Activated T-cell treated with anti-CD3 and anti-CD28 coated beads, Interleukin-2, amount 50 U/mL, for 24 hours (primary cell): ENCODE data around the gene AGO4.
A peak's percentile ranks its signal among the peaks of the same experiment; 100 is the strongest.
"Not testable (repeated sequence)": the region's sequence is repeated elsewhere in the genome, so short reads cannot be mapped to it uniquely, and the experiment has no call there.

Experiments used
- DNase-seq: peaks from one replicate; pipeline ENCODE4 v3.0.0-alpha.2; 2020
- H3K27ac Mint-ChIP-seq: 2 replicates; pipeline ENCODE4 v1.8.0; 2020; ENCODE audit warnings: mild to moderate bottlenecking, mixed read lengths
- H3K27me3 Mint-ChIP-seq: 2 replicates; pipeline ENCODE4 v1.8.0; 2020; ENCODE audit warnings: mixed read lengths
- H3K36me3 Mint-ChIP-seq: 2 replicates; pipeline ENCODE4 v1.8.0; 2020; ENCODE audit warnings: low read depth, mixed read lengths
- H3K4me1 Mint-ChIP-seq: 2 replicates; pipeline ENCODE4 v1.8.0; 2020; ENCODE audit warnings: low read depth, mixed read lengths
- H3K4me3 Mint-ChIP-seq: 2 replicates; pipeline ENCODE4 v1.8.0; 2020; ENCODE audit warnings: mild to moderate bottlenecking, moderate library complexity, mixed read lengths
- H3K9me3 Mint-ChIP-seq: 2 replicates; pipeline ENCODE4 v1.8.0; 2020; ENCODE audit warnings: mixed read lengths

AGO4 gene

DNA sequence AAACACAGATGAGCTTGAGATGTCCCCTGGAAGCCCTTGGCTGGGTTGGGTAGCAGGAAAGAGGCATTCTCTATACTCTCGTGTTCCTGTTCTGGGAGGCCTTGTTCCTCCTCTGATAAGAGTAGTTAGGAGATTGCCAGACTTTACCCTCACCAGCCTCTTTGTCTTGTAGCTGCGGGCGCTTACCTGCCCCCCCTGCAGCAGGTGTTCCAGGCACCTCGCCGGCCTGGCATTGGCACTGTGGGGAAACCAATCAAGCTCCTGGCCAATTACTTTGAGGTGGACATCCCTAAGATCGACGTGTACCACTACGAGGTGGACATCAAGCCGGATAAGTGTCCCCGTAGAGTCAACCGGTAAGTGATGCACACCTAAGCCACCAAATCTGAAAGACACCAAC lies 80.4 kb downstream of the AGO4 start:
- no peaks in the 10 kb centered on the region for H3K9me3 Mint-ChIP-seq
- H3K4me3 Mint-ChIP-seq: no peak overlapping the region
- H3K27me3 Mint-ChIP-seq: no peaks in the 10 kb centered on the region
- H3K27ac Mint-ChIP-seq: no peak overlapping the region
- peaks cover 36% of the 10 kb centered on the region for H3K4me1 Mint-ChIP-seq
- DNase-seq: no peak
- peaks cover 48% of the 10 kb centered on the region for H3K36me3 Mint-ChIP-seq

DNA sequence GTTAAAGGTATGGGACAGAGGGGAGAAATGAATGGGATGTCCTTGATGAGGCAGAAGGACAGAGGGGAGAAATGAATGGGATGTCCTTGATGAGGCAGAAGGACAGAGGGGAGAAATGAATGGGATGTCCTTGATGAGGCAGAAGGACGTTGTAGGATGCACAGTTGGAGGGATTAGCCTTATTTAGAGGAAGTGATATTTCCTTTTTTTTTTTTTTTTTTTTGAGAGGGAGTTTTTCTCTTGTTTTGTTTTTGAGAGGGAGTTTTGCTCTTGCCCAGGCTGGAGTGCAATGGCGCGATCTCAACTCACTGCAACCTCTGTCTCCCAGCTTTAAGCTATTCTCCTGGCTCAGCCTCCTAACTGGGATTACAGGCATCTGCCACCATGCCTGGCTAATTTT lies 81.2 kb downstream of the AGO4 start:
- not testable (repeated sequence) for H3K9me3 Mint-ChIP-seq, H3K27me3 Mint-ChIP-seq, H3K4me3 Mint-ChIP-seq, H3K27ac Mint-ChIP-seq, DNase-seq
- Mint-ChIP-seq H3K4me1 (peaks cover 35% of the 10 kb centered on the region), H3K36me3 (peaks cover 50% of the 10 kb centered on the region)

DNA sequence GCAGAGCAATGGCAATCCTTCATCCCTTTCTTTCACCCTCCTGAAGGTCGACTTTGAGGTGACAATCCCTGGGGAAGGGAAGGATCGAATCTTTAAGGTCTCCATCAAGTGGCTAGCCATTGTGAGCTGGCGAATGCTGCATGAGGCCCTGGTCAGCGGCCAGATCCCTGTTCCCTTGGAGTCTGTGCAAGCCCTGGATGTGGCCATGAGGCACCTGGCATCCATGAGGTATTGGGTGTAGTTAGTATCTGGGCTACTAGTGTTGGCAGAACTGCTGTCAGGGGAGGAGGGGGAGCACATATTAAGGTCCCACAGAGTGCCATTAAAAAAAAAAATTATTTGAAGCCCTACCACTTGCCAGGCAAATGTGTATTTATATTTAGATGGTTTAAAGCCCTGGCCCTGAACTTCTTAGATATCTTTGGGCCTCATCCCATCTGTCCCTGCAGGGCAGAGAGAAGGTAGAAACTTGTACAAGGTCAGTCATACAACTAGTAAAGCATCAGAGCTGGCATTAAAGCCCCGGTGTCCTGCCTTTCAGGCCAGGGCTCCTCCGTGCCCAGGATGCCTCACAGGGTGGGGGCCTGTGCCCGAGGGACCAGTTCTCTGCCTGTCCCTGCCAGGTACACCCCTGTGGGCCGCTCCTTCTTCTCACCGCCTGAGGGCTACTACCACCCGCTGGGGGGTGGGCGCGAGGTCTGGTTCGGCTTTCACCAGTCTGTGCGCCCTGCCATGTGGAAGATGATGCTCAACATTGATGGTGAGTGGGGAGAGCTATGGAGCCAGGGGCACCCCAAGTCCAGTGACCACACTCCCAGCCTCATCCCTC lies 85.4 kb downstream of the AGO4 start:
- no peak overlapping the region for H3K27ac Mint-ChIP-seq

DNA sequence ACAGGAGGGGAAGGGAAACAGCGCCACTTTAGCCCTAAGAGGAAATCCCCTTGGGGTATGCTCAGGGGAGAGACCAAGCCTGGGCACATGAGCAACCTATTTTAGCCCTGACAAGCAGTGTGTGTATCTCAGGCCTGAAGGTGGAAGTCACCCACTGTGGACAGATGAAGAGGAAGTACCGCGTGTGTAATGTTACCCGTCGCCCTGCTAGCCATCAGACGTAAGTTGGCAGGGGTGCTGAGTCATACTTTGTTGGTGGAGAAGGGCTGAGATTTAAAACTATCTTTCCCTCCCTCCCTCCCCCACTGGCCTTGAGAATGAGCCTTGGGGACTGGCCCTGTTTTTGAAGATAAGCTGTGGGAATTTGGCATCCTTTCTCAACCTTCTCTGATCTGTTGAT lies 86.4 kb downstream of the AGO4 start:
- H3K4me1 Mint-ChIP-seq: peaks cover 3% of the 10 kb centered on the region
- no peak for DNase-seq
- no peak overlapping the region for H3K4me3 Mint-ChIP-seq
- H3K27ac Mint-ChIP-seq: peak overlapping the region; percentile 59
- H3K36me3 Mint-ChIP-seq: peaks cover 86% of the 10 kb centered on the region
- H3K27me3 Mint-ChIP-seq: no peaks in the 10 kb centered on the region
- no peaks in the 10 kb centered on the region for H3K9me3 Mint-ChIP-seq

More for the DNA sequence above, 85.4 kb downstream of the AGO4 start:
- no peaks in the 10 kb centered on the region for H3K27me3 Mint-ChIP-seq
- peaks cover 3% of the 10 kb centered on the region for H3K4me1 Mint-ChIP-seq
- H3K4me3 Mint-ChIP-seq: no peak overlapping the region
- no peaks in the 10 kb centered on the region for H3K9me3 Mint-ChIP-seq
- peaks cover 85% of the 10 kb centered on the region for H3K36me3 Mint-ChIP-seq
- no peak for DNase-seq

DNA sequence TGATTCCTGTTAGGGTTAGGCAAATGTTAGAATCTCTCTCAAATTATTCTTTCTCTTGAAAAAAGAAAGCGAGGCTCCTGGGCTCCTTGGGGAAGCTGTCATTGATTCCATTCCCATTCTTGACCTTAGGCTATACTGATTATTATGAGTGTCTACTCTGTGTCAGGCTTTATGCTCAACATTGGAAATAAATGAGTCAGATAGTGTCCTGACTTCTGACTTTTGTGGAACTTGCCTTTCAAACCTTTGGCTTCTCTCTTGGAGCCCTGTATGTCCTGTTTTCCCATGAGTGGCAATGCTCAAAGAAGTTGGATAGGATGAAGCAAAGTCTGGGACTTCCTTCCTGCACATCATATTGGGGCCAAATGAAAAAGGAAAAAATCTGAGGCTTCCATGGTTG lies 86.8 kb downstream of the AGO4 start:
- no peaks in the 10 kb centered on the region for H3K9me3 Mint-ChIP-seq
- peak overlapping the region; percentile 13 for H3K27ac Mint-ChIP-seq
- peaks cover 89% of the 10 kb centered on the region for H3K36me3 Mint-ChIP-seq
- peaks cover 3% of the 10 kb centered on the region for H3K4me1 Mint-ChIP-seq
- H3K27me3 Mint-ChIP-seq: no peaks in the 10 kb centered on the region
- no peak for DNase-seq
- H3K4me3 Mint-ChIP-seq: no peak overlapping the region

DNA sequence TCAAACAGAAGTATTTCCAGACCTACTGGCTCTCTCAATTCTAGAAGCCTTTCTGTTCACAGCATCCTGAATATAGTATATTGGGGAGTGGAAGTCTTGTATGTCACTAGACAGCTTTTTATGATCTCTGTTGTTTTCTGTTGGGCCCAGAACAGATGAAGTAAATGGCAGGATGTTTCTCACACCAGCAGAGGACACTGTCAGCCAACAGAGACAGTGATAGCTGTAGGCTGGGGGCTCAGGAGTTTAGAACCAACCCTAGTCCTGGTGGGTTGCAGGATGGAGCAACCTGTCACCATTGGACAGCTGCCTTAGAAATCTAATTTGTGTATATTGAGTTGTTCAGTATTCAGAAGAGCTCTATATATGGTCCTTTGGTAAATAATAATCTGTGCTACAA lies 92.1 kb downstream of the AGO4 start:
- H3K27me3 Mint-ChIP-seq: no peaks in the 10 kb centered on the region
- H3K4me3 Mint-ChIP-seq: no peak overlapping the region
- H3K4me1 Mint-ChIP-seq: no peaks in the 10 kb centered on the region
- no peak overlapping the region for H3K27ac Mint-ChIP-seq
- DNase-seq: no peak
- no peaks in the 10 kb centered on the region for H3K9me3 Mint-ChIP-seq
- peaks cover 88% of the 10 kb centered on the region for H3K36me3 Mint-ChIP-seq

DNA sequence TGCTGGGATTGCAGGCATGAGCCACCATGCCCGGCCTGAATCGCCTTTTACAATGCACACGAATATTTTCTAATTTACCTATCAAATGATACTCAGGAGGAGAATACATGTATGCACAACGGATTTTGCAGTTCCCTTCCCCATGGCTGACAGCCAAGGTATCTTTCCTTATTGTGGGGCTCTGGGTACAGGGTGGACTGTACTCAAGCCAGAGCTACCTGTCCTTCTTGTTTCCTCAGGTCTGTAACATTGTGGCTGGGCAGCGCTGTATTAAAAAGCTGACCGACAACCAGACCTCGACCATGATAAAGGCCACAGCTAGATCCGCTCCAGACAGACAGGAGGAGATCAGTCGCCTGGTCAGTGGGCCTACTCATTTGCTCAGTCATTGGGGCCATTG lies 93.4 kb downstream of the AGO4 start:
- Mint-ChIP-seq H3K27me3 (no peaks in the 10 kb centered on the region), H3K9me3 (no peaks in the 10 kb centered on the region), H3K36me3 (peaks cover 85% of the 10 kb centered on the region), H3K4me1 (no peaks in the 10 kb centered on the region), H3K27ac (no peak overlapping the region), H3K4me3 (no peak overlapping the region)
- DNase-seq: no peak

DNA sequence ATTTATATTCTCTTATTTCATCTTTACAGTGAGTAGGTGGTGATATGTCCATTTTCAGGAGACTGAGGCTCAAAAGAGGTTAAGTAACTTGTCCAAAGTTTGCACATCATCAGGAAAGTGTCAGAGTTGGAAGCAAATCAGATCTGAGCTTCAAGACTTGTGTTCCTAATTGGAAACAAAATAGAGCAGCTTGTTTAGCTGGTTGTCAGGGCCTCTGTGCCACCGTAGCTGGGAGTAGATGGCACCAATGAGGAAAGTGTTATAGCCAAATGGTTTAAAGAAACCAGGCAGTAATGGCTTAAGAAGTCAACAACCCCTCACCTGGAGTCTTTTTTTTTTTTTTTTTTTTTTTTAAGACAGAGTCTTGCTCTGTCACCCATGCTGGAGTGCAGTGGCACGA lies 94.9 kb downstream of the AGO4 start:
- Mint-ChIP-seq H3K27ac (no peak overlapping the region), H3K4me3 (no peak overlapping the region), H3K9me3 (no peaks in the 10 kb centered on the region), H3K36me3 (peaks cover 86% of the 10 kb centered on the region), H3K4me1 (no peaks in the 10 kb centered on the region), H3K27me3 (no peaks in the 10 kb centered on the region)
- DNase-seq: no peak
